Fibroblast of lung (primary cell): ENCODE data around the gene CXCR1.

Experiments used
- EZH2 ChIP-seq: IDR thresholded peaks from 2 replicates; pipeline ENCODE4 v1.5.1; 2012; ENCODE audit warnings: low read length, control low read depth, mild to moderate bottlenecking; ENCODE audit errors: missing control alignments
- TF ChIP-seq, protein P1 (sequence below), 2 donors: IDR thresholded peaks in 1 of 2; conservative IDR thresholded peaks in 1 of 2; 1 replicate in 1 of 2; 2 replicates in 1 of 2; pipeline ENCODE4 v1.5.1; 2011 to 2012; ENCODE audit warnings: low read length in 2 of 2, control low read depth in 1 of 2, inconsistent platforms in 1 of 2, low read depth in 1 of 2, mild to moderate bottlenecking in 1 of 2

DNA sequence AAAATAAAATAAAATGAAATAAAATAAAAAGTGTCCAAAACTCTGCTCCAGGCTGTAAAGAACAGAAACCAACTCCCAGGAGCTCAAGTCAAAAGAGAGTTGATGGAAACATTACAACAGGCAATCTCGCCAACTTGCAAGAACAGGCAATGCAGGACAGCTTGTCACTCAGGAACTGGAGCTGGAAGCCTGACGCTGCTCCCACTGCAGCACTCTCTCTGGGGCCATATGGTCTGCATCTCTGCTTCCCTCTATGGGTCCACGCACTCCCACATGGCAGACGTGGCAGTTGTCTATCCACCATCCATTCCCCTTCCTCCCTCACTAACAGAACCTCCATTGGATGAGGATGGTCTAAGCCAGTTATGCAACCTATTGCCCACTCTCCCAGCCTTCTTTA lies 26.9 kb upstream of the CXCR1 start:
- TF ChIP-seq, protein P1, sequence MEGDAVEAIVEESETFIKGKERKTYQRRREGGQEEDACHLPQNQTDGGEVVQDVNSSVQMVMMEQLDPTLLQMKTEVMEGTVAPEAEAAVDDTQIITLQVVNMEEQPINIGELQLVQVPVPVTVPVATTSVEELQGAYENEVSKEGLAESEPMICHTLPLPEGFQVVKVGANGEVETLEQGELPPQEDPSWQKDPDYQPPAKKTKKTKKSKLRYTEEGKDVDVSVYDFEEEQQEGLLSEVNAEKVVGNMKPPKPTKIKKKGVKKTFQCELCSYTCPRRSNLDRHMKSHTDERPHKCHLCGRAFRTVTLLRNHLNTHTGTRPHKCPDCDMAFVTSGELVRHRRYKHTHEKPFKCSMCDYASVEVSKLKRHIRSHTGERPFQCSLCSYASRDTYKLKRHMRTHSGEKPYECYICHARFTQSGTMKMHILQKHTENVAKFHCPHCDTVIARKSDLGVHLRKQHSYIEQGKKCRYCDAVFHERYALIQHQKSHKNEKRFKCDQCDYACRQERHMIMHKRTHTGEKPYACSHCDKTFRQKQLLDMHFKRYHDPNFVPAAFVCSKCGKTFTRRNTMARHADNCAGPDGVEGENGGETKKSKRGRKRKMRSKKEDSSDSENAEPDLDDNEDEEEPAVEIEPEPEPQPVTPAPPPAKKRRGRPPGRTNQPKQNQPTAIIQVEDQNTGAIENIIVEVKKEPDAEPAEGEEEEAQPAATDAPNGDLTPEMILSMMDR (conservative IDR thresholded peaks at IDR 0.05 in 1 of 2, IDR thresholded peaks at IDR 0.05 in 1 of 2; ENCODE audit: low read depth in 1 of 2, low read length in 2 of 2) = no peak
- TF ChIP-seq EZH2 = no peak
